Loucy (cell line): ENCODE results near the gene CPSF4L.

Experiments
- H2AFZ ChIP-seq: fragments of 200-600 bp; sonication (generic); 2 replicates; pipeline ENCODE4 v1.6.0; 2016; ENCODE audit warnings: antibody characterized with exemption, mild to moderate bottlenecking, low read length, moderate library complexity
- H3F3A ChIP-seq: fragments of 200-600 bp; 2 replicates; pipeline ENCODE4 v1.6.0; 2016; ENCODE audit warnings: antibody characterized with exemption, low read depth, mild to moderate bottlenecking
- H3K27me3 ChIP-seq: fragments of 200-600 bp; sonication (generic); 2 replicates; pipeline ENCODE4 v1.6.1; 2014; ENCODE audit warnings: low read length, mild to moderate bottlenecking; ENCODE audit not compliant: insufficient read depth, poor library complexity, severe bottlenecking
- H3K36me3 ChIP-seq: fragments of 200-600 bp; sonication (generic); 2 replicates; pipeline ENCODE4 v1.6.1; 2016; ENCODE audit warnings: low read length; ENCODE audit not compliant: insufficient read depth
- H3K4me1 ChIP-seq: fragments of 200-600 bp; sonication (generic); 2 replicates; pipeline ENCODE4 v1.5.1; 2014; ENCODE audit warnings: low read length, mild to moderate bottlenecking; ENCODE audit not compliant: insufficient read depth, poor library complexity, severe bottlenecking
- H3K4me2 ChIP-seq: fragments of 200-600 bp; sonication (generic); 2 replicates; pipeline ENCODE4 v1.6.0; 2014; ENCODE audit warnings: antibody characterized with exemption, low read length, low read depth, mild to moderate bottlenecking; ENCODE audit not compliant: poor library complexity, severe bottlenecking
- H3K4me3 ChIP-seq: fragments of 200-600 bp; sonication (generic); 2 replicates; pipeline ENCODE4 v1.5.1; 2014; ENCODE audit warnings: low read length, mild to moderate bottlenecking, mixed read lengths; ENCODE audit not compliant: poor library complexity, severe bottlenecking
- H3K79me2 ChIP-seq: fragments of 200-600 bp; sonication (generic); 2 replicates; pipeline ENCODE4 v1.6.1; 2014; ENCODE audit warnings: low read length; ENCODE audit not compliant: insufficient read depth
- H3K9ac ChIP-seq: fragments of 200-600 bp; sonication (generic); 2 replicates; pipeline ENCODE4 v1.6.0; 2014; ENCODE audit warnings: mild to moderate bottlenecking, low read depth, low read length, moderate library complexity; ENCODE audit not compliant: poor library complexity, severe bottlenecking
- H3K9me2 ChIP-seq: fragments of 200-600 bp; sonication (generic); replicated peaks from 2 replicates; pipeline ENCODE4 v1.6.1; 2016; ENCODE audit warnings: low read depth, low read length, mixed read lengths
- H3K9me3 ChIP-seq: fragments of 200-600 bp; sonication (generic); 2 replicates; pipeline ENCODE4 v1.6.1; 2014; ENCODE audit warnings: mild to moderate bottlenecking, antibody characterized with exemption, low read length, low read depth; ENCODE audit not compliant: insufficient read depth
- H4K20me1 ChIP-seq: fragments of 200-600 bp; sonication (generic); 2 replicates; pipeline ENCODE4 v1.6.0; 2014; ENCODE audit warnings: antibody characterized with exemption, low read length, mild to moderate bottlenecking; ENCODE audit not compliant: insufficient read depth, poor library complexity, severe bottlenecking
- EZH2phosphoT487 ChIP-seq: fragments of 200-600 bp; IDR thresholded peaks from 2 replicates; pipeline ENCODE4 v1.6.1; 2018; ENCODE audit warnings: antibody characterized with exemption, mild to moderate bottlenecking, moderate library complexity, borderline replicate concordance
- TF ChIP-seq, protein P1 (sequence below): fragments of 200-600 bp; sonication (generic); conservative IDR thresholded peaks from 2 replicates; pipeline ENCODE4 v1.5.1; 2014; ENCODE audit warnings: mild to moderate bottlenecking, antibody characterized with exemption, low read length

The CPSF4L gene

DNA sequence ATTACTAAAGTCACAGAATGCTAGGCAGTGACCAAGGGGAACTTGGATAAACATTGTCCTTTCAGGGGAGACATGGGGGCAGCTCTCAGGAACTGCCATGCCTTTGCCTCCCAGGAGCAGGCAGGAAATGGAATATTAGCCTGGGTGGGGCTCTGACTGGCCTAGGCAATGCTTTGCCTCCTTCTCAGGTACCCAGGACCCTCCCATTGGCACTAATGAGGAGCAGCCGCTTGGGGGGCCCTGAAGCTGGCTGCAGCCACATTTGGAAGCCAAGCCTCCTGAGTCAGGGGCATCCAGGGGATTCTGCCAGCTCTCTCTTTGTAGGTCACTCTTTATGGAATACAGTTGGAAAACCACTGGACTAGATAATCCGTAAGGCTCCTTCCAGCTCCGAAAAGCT, 5.5 kb downstream of the CPSF4L start:
- Histone ChIP-seq H3K9me3 (no peaks in the 10 kb centered on the region), H4K20me1 (no peaks in the 10 kb centered on the region), H3K9ac (no peak overlapping the region), H3K4me1 (no peaks in the 10 kb centered on the region), H3K9me2 (no peaks in the 10 kb centered on the region), H2AFZ (no peak overlapping the region), H3K27me3 (no peaks in the 10 kb centered on the region), H3K79me2 (no peaks in the 10 kb centered on the region), H3K4me2 (no peak overlapping the region), H3K4me3 (no peak overlapping the region), H3F3A (no peaks in the 10 kb centered on the region), H3K36me3 (no peaks in the 10 kb centered on the region)
- TF ChIP-seq, protein P1, sequence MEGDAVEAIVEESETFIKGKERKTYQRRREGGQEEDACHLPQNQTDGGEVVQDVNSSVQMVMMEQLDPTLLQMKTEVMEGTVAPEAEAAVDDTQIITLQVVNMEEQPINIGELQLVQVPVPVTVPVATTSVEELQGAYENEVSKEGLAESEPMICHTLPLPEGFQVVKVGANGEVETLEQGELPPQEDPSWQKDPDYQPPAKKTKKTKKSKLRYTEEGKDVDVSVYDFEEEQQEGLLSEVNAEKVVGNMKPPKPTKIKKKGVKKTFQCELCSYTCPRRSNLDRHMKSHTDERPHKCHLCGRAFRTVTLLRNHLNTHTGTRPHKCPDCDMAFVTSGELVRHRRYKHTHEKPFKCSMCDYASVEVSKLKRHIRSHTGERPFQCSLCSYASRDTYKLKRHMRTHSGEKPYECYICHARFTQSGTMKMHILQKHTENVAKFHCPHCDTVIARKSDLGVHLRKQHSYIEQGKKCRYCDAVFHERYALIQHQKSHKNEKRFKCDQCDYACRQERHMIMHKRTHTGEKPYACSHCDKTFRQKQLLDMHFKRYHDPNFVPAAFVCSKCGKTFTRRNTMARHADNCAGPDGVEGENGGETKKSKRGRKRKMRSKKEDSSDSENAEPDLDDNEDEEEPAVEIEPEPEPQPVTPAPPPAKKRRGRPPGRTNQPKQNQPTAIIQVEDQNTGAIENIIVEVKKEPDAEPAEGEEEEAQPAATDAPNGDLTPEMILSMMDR: no peak
- no peak for TF ChIP-seq EZH2phosphoT487

DNA sequence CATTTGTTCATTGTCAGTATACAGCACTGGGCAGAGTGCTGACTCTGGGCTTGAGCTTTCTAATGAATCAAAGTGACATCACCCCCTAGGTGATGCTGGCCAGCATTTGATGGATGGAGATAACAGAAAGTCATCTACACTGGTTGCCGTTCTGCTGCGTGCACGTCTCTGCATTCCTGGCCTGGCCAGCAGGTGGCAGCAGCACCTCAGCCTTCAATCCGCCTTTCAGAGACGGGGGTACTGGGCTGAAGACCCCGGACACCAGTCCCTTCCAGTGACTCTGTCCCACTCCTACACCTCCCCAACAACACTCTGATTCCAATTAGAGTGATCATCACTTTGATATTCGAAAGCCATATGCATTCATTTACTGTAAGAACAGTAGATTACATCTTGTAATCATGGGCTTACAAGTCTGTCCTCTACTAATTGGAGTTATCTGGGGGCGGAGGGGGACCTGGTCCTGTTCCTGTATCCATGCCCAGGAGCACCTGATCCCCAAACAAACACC, 6.0 kb downstream of the CPSF4L start:
- no peaks in the 10 kb centered on the region for H3K79me2 ChIP-seq
- no peaks in the 10 kb centered on the region for H3F3A ChIP-seq

DNA sequence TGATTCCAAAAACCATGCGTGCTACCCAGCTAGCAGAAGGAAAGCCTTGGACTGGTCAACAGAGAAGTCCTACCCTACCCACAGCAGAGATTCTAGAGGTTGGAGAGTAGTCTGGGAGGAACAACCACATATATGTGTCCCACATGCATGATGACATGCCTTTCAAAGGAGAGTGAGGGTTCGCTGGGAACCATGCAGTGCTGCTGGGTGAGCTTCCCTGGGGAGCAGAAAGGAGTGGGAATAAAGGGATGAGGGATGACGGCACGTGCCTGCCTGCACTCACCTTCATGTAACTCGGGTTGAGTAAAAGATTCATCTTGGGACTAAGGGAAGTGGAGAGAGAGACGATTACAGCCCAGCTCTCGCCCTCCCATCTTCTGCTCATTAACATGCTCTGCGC, 9.8 kb downstream of the CPSF4L start:
- H4K20me1 ChIP-seq: no peaks in the 10 kb centered on the region
- H3K36me3 ChIP-seq: peaks cover 5% of the 10 kb centered on the region; the same call in 1 of the 2 replicates
- H3K4me2 ChIP-seq: no peak overlapping the region
- H3K9me2 ChIP-seq: no peaks in the 10 kb centered on the region
- H3F3A ChIP-seq: no peaks in the 10 kb centered on the region
- no peak overlapping the region for H3K9ac ChIP-seq
- H3K4me1 ChIP-seq: no peaks in the 10 kb centered on the region
- H3K4me3 ChIP-seq: no peak overlapping the region
- TF ChIP-seq EZH2phosphoT487: no peak
- TF ChIP-seq, protein P1: no peak
- H3K27me3 ChIP-seq: no peaks in the 10 kb centered on the region
- no peak overlapping the region for H2AFZ ChIP-seq
- no peaks in the 10 kb centered on the region for H3K79me2 ChIP-seq
- H3K9me3 ChIP-seq: no peaks in the 10 kb centered on the region

More for the DNA sequence above, 6.0 kb downstream of the CPSF4L start:
- Histone ChIP-seq H3K9ac (no peak overlapping the region), H4K20me1 (no peaks in the 10 kb centered on the region), H3K9me3 (no peaks in the 10 kb centered on the region), H3K4me1 (no peaks in the 10 kb centered on the region), H3K4me2 (no peak overlapping the region), H3K4me3 (no peak overlapping the region), H3K36me3 (no peaks in the 10 kb centered on the region), H3K9me2 (no peaks in the 10 kb centered on the region), H2AFZ (no peak overlapping the region), H3K27me3 (no peaks in the 10 kb centered on the region)
- no peak for TF ChIP-seq EZH2phosphoT487
- TF ChIP-seq, protein P1: peak; percentile 99
